Tibial artery (tissue), 4 donors: Measurements from ENCODE around the gene UBE2R2.

Experiments used
- DNase-seq, 2 donors: peaks; one replicate each; pipeline ENCODE4 v3.0.0-alpha.2; 2019
- H3K27ac ChIP-seq, 2 donors: fragments of 200-600 bp; sonication (generic) in 1 of 2; 1 replicate in 1 of 2; 2 replicates in 1 of 2; pipeline ENCODE4 v1.5.1; 2018 to 2019; ENCODE audit warnings: mild to moderate bottlenecking in 1 of 2
- H3K27me3 ChIP-seq, 2 donors: fragments of 200-600 bp; sonication (generic) in 1 of 2; one replicate each; pipeline versions ENCODE4 v1.5.1 to v1.6.0; 2016 to 2019
- H3K36me3 ChIP-seq, 3 donors: fragments of 200-600 bp; sonication (generic) in 2 of 3; one replicate each; pipeline ENCODE4 v1.5.1; 2016 to 2019; ENCODE audit warnings: mild to moderate bottlenecking in 2 of 3
- H3K4me1 ChIP-seq, 4 donors: fragments of 200-600 bp; sonication (generic) in 2 of 4; 1 replicate in 3 of 4; 2 replicates in 1 of 4; pipeline ENCODE4 v1.5.1; 2016 to 2019
- H3K4me3 ChIP-seq, 2 donors: fragments of 200-600 bp; sonication (generic) in 1 of 2; 1 replicate in 1 of 2; 2 replicates in 1 of 2; pipeline ENCODE4 v1.5.1; 2018 to 2019; ENCODE audit warnings: mild to moderate bottlenecking in 2 of 2
- H3K9me3 ChIP-seq, 3 donors: fragments of 200-600 bp; sonication (generic) in 1 of 3; one replicate each; pipeline ENCODE4 v1.5.1; 2016 to 2019
- CTCF ChIP-seq, 2 experiments: fragments of 200-600 bp in 1 of 2; fragments of 450-650 bp in 1 of 2; IDR thresholded peaks; one replicate each; pipeline ENCODE4 v1.5.1; 2017 to 2019; ENCODE audit warnings: antibody characterized with exemption in 2 of 2, mild to moderate bottlenecking in 1 of 2, moderate library complexity in 1 of 2
- intact Hi-C: fragments of 100-400 bp; cut with DNase I; formaldehyde crosslinking; loops from one replicate; pipeline ENCODE4 v1.15.0; 2023; ENCODE audit warnings: low total_unique reads

Gene UBE2R2

GRCh38 chr9:33923998-33924701 is 107.2 kb downstream of the UBE2R2 start:
- no peak overlapping the region for H3K27ac ChIP-seq

GRCh38 chr9:33924978-33925797 is 108.2 kb downstream of the UBE2R2 start:
- Histone ChIP-seq H3K4me3 (no peak overlapping the region), H3K27ac (no peak overlapping the region), H3K36me3 (peaks cover 39 to 90% (median 69%) of the 10 kb centered on the region in 3 donors), H3K4me1 (peaks cover 0 to 7% (median 0%) of the 10 kb centered on the region in 4 donors), H3K27me3 (no peaks in the 10 kb centered on the region), H3K9me3 (no peaks in the 10 kb centered on the region)
- peak in 1 of 2 donors; percentile 42 for DNase-seq
- TF ChIP-seq CTCF (IDR thresholded peaks at IDR 0.05) = peak; percentile 40 to 53
- intact Hi-C loops = loop anchor here (10.0 kb wide), 1 partner anchor 150 kb away; no protein-coding TSS in a partner anchor

More at GRCh38 chr9:33923998-33924701, 107.2 kb downstream of the UBE2R2 start:
- no peaks in the 10 kb centered on the region for H3K27me3 ChIP-seq
- peaks cover 39 to 98% (median 77%) of the 10 kb centered on the region in 3 donors for H3K36me3 ChIP-seq
- DNase-seq = no peak
- peaks cover 0 to 7% (median 0%) of the 10 kb centered on the region in 4 donors for H3K4me1 ChIP-seq
- H3K9me3 ChIP-seq = no peaks in the 10 kb centered on the region
- intact Hi-C loops = loop anchor here (10.0 kb wide), 1 partner anchor 151 kb away; no protein-coding TSS in a partner anchor
- no peak for TF ChIP-seq CTCF (IDR thresholded peaks at IDR 0.05)
- H3K4me3 ChIP-seq = no peak overlapping the region

GRCh38 chr9:33926746-33927485 is 110.0 kb downstream of the UBE2R2 start:
- H3K4me3 ChIP-seq = no peak overlapping the region
- H3K27me3 ChIP-seq = no peaks in the 10 kb centered on the region
- no peak for DNase-seq
- H3K4me1 ChIP-seq = peaks cover 0 to 7% (median 0%) of the 10 kb centered on the region in 4 donors
- H3K9me3 ChIP-seq = no peaks in the 10 kb centered on the region
- peaks cover 46 to 91% (median 72%) of the 10 kb centered on the region in 3 donors for H3K36me3 ChIP-seq
- no peak for TF ChIP-seq CTCF (IDR thresholded peaks at IDR 0.05)
- no peak overlapping the region for H3K27ac ChIP-seq
- intact Hi-C loops = loop anchor here (10.0 kb wide), 1 partner anchor 148 kb away; no protein-coding TSS in a partner anchor

GRCh38 chr9:33927694-33928093 is 110.7 kb downstream of the UBE2R2 start:
- DNase-seq = no peak
- H3K4me1 ChIP-seq = peaks cover 0 to 7% (median 0%) of the 10 kb centered on the region in 4 donors
- no peak overlapping the region for H3K27ac ChIP-seq
- no peaks in the 10 kb centered on the region for H3K27me3 ChIP-seq
- H3K36me3 ChIP-seq = peaks cover 48 to 91% (median 72%) of the 10 kb centered on the region in 3 donors
- H3K4me3 ChIP-seq = no peak overlapping the region
- no peak for TF ChIP-seq CTCF (IDR thresholded peaks at IDR 0.05)
- intact Hi-C loops = loop anchor here (10.0 kb wide), 1 partner anchor 147 kb away; no protein-coding TSS in a partner anchor
- H3K9me3 ChIP-seq = no peaks in the 10 kb centered on the region

- DNase-seq = no peak
- no peaks in the 10 kb centered on the region for H3K9me3 ChIP-seq
- TF ChIP-seq CTCF (IDR thresholded peaks at IDR 0.05) = no peak
- no peaks in the 10 kb centered on the region for H3K27me3 ChIP-seq
- intact Hi-C loops = no loop called here
- H3K4me3 ChIP-seq = no peak overlapping the region
- H3K36me3 ChIP-seq = peaks cover 60 to 91% (median 78%) of the 10 kb centered on the region in 3 donors
- no peaks in the 10 kb centered on the region for H3K4me1 ChIP-seq
- no peak overlapping the region for H3K27ac ChIP-seq
Observed at GRCh38 chr9:33931326-33931725, 114.4 kb downstream of the UBE2R2 start.
